PC-3 (cell line): ENCODE results near the gene SMIM44. TPM values are rescaled to one million over a fixed set of nuclear protein-coding genes. Genes with fewer than 3 reads are reported as not detected.
A peak's percentile ranks its signal among the peaks of the same experiment; 100 is the strongest.

Experiments
- ATAC-seq: fragments of 200-7000 bp; cut with Tn5 transposase; 2 replicates; pipeline ENCODE4 v1.9.1; 2020; ENCODE audit warnings: mild to moderate bottlenecking, moderate library complexity
- BruUV-seq: library from RNA; stranded (reverse); fragments of 400-500 nt; replicated peaks from 2 replicates; lab custom pipeline; 2021; lab: Mats Ljungman, UMichigan
- CTCF ChIA-PET: fragments of 300-600 bp; sonication (Branson Sonifier 250); formaldehyde crosslinking; loops from one replicate; lab custom pipeline; 2022; ENCODE audit warnings: antibody characterized with exemption; lab: Charles Lee
- POLR2A ChIA-PET: fragments of 300-600 bp; sonication (Branson Sonifier 250); formaldehyde crosslinking; loops from one replicate; lab custom pipeline; 2022; ENCODE audit warnings: antibody characterized with exemption; ENCODE audit not compliant: unreplicated experiment; lab: Charles Lee
- DNase-seq: peaks from one replicate; pipeline ENCODE4 v3.0.0-alpha.2; 2015
- H2AFZ ChIP-seq: fragments of 300-600 bp; sonication (generic); 2 replicates; pipeline ENCODE4 v1.6.0; 2016; ENCODE audit warnings: antibody characterized with exemption, low read length
- H3F3A ChIP-seq: fragments of 300-600 bp; sonication (generic); one replicate; pipeline ENCODE4 v1.6.0; 2017; ENCODE audit warnings: antibody characterized with exemption, low read length, control low read depth, mild to moderate bottlenecking; ENCODE audit not compliant: unreplicated experiment
- H3K27ac ChIP-seq: fragments of 300-600 bp; sonication (generic); 2 replicates; pipeline ENCODE4 v1.5.1; 2016; ENCODE audit warnings: mild to moderate bottlenecking, low read length
- H3K27me3 ChIP-seq: fragments of 300-600 bp; sonication (generic); 2 replicates; pipeline ENCODE4 v1.6.1; 2016; ENCODE audit warnings: low read length, mixed read lengths
- H3K36me3 ChIP-seq: fragments of 300-600 bp; sonication (generic); 2 replicates; pipeline ENCODE4 v1.6.1; 2016; ENCODE audit warnings: low read depth, mixed run types, low read length, mixed read lengths
- H3K4me1 ChIP-seq: fragments of 300-600 bp; sonication (generic); 2 replicates; pipeline ENCODE4 v1.5.1; 2016; ENCODE audit warnings: low read length; ENCODE audit not compliant: insufficient read depth
- H3K4me2 ChIP-seq: fragments of 300-600 bp; sonication (generic); 2 replicates; pipeline ENCODE4 v1.6.0; 2016; ENCODE audit warnings: low read length
- H3K4me3 ChIP-seq: fragments of 300-600 bp; sonication (generic); 2 replicates; pipeline ENCODE4 v1.5.1; 2016; ENCODE audit warnings: mild to moderate bottlenecking, low read length, mixed read lengths
- H3K79me2 ChIP-seq: fragments of 300-600 bp; sonication (generic); 2 replicates; pipeline ENCODE4 v1.6.1; 2017; ENCODE audit warnings: low read length, mixed read lengths
- H3K9ac ChIP-seq: fragments of 300-600 bp; sonication (generic); 2 replicates; pipeline ENCODE4 v1.6.0; 2016; ENCODE audit warnings: mild to moderate bottlenecking, low read length
- H3K9me2 ChIP-seq: fragments of 300-600 bp; sonication (generic); replicated peaks from 2 replicates; pipeline ENCODE4 v1.6.1; 2016; ENCODE audit warnings: mixed run types, low read length, mixed read lengths
- H3K9me3 ChIP-seq: fragments of 300-600 bp; sonication (generic); 2 replicates; pipeline ENCODE4 v1.6.1; 2016; ENCODE audit warnings: low read length, mixed read lengths
- H4K20me1 ChIP-seq: fragments of 300-600 bp; sonication (generic); 2 replicates; pipeline ENCODE4 v1.6.1; 2016; ENCODE audit warnings: low read length, mixed read lengths
- CTCF ChIP-seq: fragments of 300-600 bp; sonication (generic); conservative IDR thresholded peaks from 2 replicates; pipeline ENCODE4 v1.5.1; 2017; ENCODE audit warnings: antibody characterized with exemption, low read depth, mild to moderate bottlenecking, low read length
- EZH2 ChIP-seq: fragments of 300-600 bp; sonication (generic); IDR thresholded peaks from one replicate; pipeline ENCODE4 v1.6.1; 2017; ENCODE audit warnings: antibody characterized with exemption, mild to moderate bottlenecking, low read length; ENCODE audit not compliant: unreplicated experiment
- EZH2phosphoT487 ChIP-seq: fragments of 300-600 bp; sonication (generic); IDR thresholded peaks from 2 replicates; pipeline ENCODE4 v1.6.1; 2018; ENCODE audit warnings: mild to moderate bottlenecking, antibody characterized with exemption, low read length, borderline replicate concordance
- intact Hi-C: fragments of 100-400 bp; cut with micrococcal nuclease; formaldehyde crosslinking; loops from 2 replicates; pipeline ENCODE4 v1.9.0; 2023
- total RNA-seq: library from RNA; depleted of rRNA; stranded (reverse); fragments of >200 nt; gene quantifications from 2 replicates; pipeline ENCODE4 v1.2.3, GENCODE V29; 2014

Gene SMIM44
- total RNA-seq, 1 experiment from 2014 or later: not detected

GRCh38 chr19:3520166-3521103 is 37.2 kb upstream of the SMIM44 start:
- intact Hi-C loops: no loop called here
- Histone ChIP-seq H3K79me2 (peaks cover 66% of the 10 kb centered on the region), H3K9me3 (no peaks in the 10 kb centered on the region), H3F3A (no peaks in the 10 kb centered on the region), H3K27ac (no peak overlapping the region), H3K27me3 (no peaks in the 10 kb centered on the region), H3K4me1 (no peaks in the 10 kb centered on the region), H3K9ac (no peak overlapping the region), H2AFZ (no peak overlapping the region), H3K9me2 (no peaks in the 10 kb centered on the region), H4K20me1 (peaks cover 13% of the 10 kb centered on the region; the same call in 1 of the 2 replicates), H3K4me3 (no peak overlapping the region), H3K36me3 (no peaks in the 10 kb centered on the region), H3K4me2 (no peak overlapping the region)
- no TSS peak for BruUV-seq
- ChIA-PET POLR2A (no interaction called here), CTCF (no interaction called here)
- no peak for ATAC-seq
- TF ChIP-seq CTCF (0 out of 2 replicates have a peak, but pooled peaks have one; percentile 11), EZH2 (no peak), EZH2phosphoT487 (no peak)
- no peak for DNase-seq

- intact Hi-C loops: no loop called here
- H3K9ac ChIP-seq: no peak overlapping the region
- peaks cover 18% of the 10 kb centered on the region; the same call in 1 of the 2 replicates for H4K20me1 ChIP-seq
- no peaks in the 10 kb centered on the region for H3K9me3 ChIP-seq
- CTCF ChIA-PET: no interaction called here
- no peak overlapping the region for H3K27ac ChIP-seq
- ATAC-seq (no peak), DNase-seq (no peak)
- no peaks in the 10 kb centered on the region for H3K9me2 ChIP-seq
- no peaks in the 10 kb centered on the region for H3K36me3 ChIP-seq
- no peaks in the 10 kb centered on the region; the same call in 1 of the 2 replicates for H3K4me1 ChIP-seq
- no peak overlapping the region for H3K4me2 ChIP-seq
- POLR2A ChIA-PET: no interaction called here
- TF ChIP-seq EZH2 (no peak), EZH2phosphoT487 (no peak), CTCF (no peak)
- no TSS peak for BruUV-seq
- no peaks in the 10 kb centered on the region for H3K27me3 ChIP-seq
- peaks cover 79% of the 10 kb centered on the region for H3K79me2 ChIP-seq
- no peak overlapping the region for H2AFZ ChIP-seq
- no peak overlapping the region for H3K4me3 ChIP-seq
- no peaks in the 10 kb centered on the region for H3F3A ChIP-seq
Measured at GRCh38 chr19:3519126-3519525, 35.9 kb upstream of the SMIM44 start.

- Histone ChIP-seq H3K27ac (no peak overlapping the region), H3K9ac (no peak overlapping the region), H4K20me1 (peaks cover 21% of the 10 kb centered on the region; the same call in 1 of the 2 replicates), H2AFZ (no peak overlapping the region), H3K4me1 (no peaks in the 10 kb centered on the region; the same call in 1 of the 2 replicates), H3K9me3 (no peaks in the 10 kb centered on the region), H3F3A (no peaks in the 10 kb centered on the region), H3K36me3 (no peaks in the 10 kb centered on the region), H3K27me3 (no peaks in the 10 kb centered on the region), H3K9me2 (no peaks in the 10 kb centered on the region), H3K4me2 (no peak overlapping the region), H3K79me2 (peaks cover 83% of the 10 kb centered on the region), H3K4me3 (no peak overlapping the region)
- ATAC-seq (no peak), DNase-seq (no peak)
- intact Hi-C loops: no loop called here
- ChIA-PET CTCF (no interaction called here), POLR2A (no interaction called here)
- no TSS peak for BruUV-seq
- TF ChIP-seq CTCF (no peak), EZH2 (no peak), EZH2phosphoT487 (no peak)
Measured at GRCh38 chr19:3518659-3519058, 35.4 kb upstream of the SMIM44 start.
